Endodermal cell (in vitro differentiated cells): ENCODE data around the gene CEACAM5. TPM values are rescaled to one million over a fixed set of nuclear protein-coding genes. Genes with fewer than 3 reads are reported as not detected.
A peak's percentile ranks its signal among the peaks of the same experiment; 100 is the strongest.

Source experiments
- DNase-seq: peaks from one replicate; pipeline ENCODE4 v3.0.0-alpha.2; 2017
- H3K27ac ChIP-seq: 2 replicates; pipeline ENCODE4 v1.5.1; 2013; ENCODE audit warnings: mild to moderate bottlenecking, low read depth, low read length, moderate library complexity
- H3K27me3 ChIP-seq: 2 replicates; pipeline ENCODE4 v1.6.1; 2013; ENCODE audit warnings: mild to moderate bottlenecking, low read length, moderate library complexity; ENCODE audit not compliant: insufficient read depth, control insufficient read depth, poor library complexity, severe bottlenecking
- H3K36me3 ChIP-seq: 2 replicates; pipeline ENCODE4 v1.7.0; 2013; ENCODE audit warnings: mild to moderate bottlenecking, low read length, moderate library complexity; ENCODE audit not compliant: control insufficient read depth, insufficient read depth
- H3K4me1 ChIP-seq: one replicate; pipeline ENCODE4 v1.7.0; 2013; ENCODE audit warnings: low read length; ENCODE audit not compliant: control insufficient read depth, insufficient read depth
- H3K4me3 ChIP-seq: 2 replicates; pipeline ENCODE4 v1.5.1; 2013; ENCODE audit warnings: mild to moderate bottlenecking, low read length, moderate library complexity
- H3K9ac ChIP-seq: 2 replicates; pipeline ENCODE4 v1.6.1; 2013; ENCODE audit warnings: mild to moderate bottlenecking, low read length, moderate library complexity; ENCODE audit not compliant: poor library complexity, severe bottlenecking; ENCODE audit errors: extremely low read depth
- H3K9me3 ChIP-seq: 2 replicates; pipeline ENCODE4 v1.6.1; 2013; ENCODE audit warnings: mild to moderate bottlenecking, low read length, moderate library complexity; ENCODE audit not compliant: control insufficient read depth
- H3K27ac Mint-ChIP-seq: 2 replicates; pipeline ENCODE4 v1.8.0; 2020; ENCODE audit warnings: mixed read lengths
- H3K27me3 Mint-ChIP-seq: 2 replicates; pipeline ENCODE4 v1.8.0; 2021; ENCODE audit warnings: mild to moderate bottlenecking, mixed read lengths; ENCODE audit not compliant: insufficient read depth
- H3K36me3 Mint-ChIP-seq: 2 replicates; pipeline ENCODE4 v1.8.0; 2020; ENCODE audit warnings: low read depth, mixed read lengths
- H3K4me1 Mint-ChIP-seq: 2 replicates; pipeline ENCODE4 v1.8.0; 2020; ENCODE audit warnings: mixed read lengths
- H3K4me3 Mint-ChIP-seq: 2 replicates; pipeline ENCODE4 v1.8.0; 2020; ENCODE audit warnings: mild to moderate bottlenecking, moderate library complexity, mixed read lengths
- H3K9me3 Mint-ChIP-seq: 2 replicates; pipeline ENCODE4 v1.8.0; 2020; ENCODE audit warnings: mild to moderate bottlenecking, mixed read lengths
- CTCF ChIP-seq: fragments of 200-600 bp; sonication (generic); conservative IDR thresholded peaks from 2 replicates; pipeline ENCODE4 v1.5.0; 2021; ENCODE audit warnings: antibody characterized with exemption, mild to moderate bottlenecking
- WGBS, 2 experiments: methylation state at CpG; one replicate each; pipeline versions ENCODE4 v1.1.5 to v1.1.7; 2013; ENCODE audit warnings: missing lambda C conversion rate in 2 of 2, mixed read lengths in 1 of 2; ENCODE audit not compliant: insufficient coverage in 1 of 2, insufficient read length in 1 of 2; 5-methylcytosine and 5-hydroxymethylcytosine counted together
- total RNA-seq, 2 donors: library from RNA; stranded (reverse); fragmentation: NEBNext Ultra II Directional in 1 of 2; extraction: Animal tissue kit (Norgen Biotek cat#: 25700) in 1 of 2; gene quantifications; 2 replicates in 1 of 2; 3 replicates in 1 of 2; pipeline ENCODE4 v1.2.1, GENCODE V29; 2021

Gene CEACAM5
- total RNA-seq, 2 donors from 2014 or later: not detected

GRCh38 chr19:41753159-41753558 lies 44.7 kb downstream of the CEACAM5 start:
- H3K27ac Mint-ChIP-seq: no peak overlapping the region
- H3K4me3 ChIP-seq: no peak overlapping the region
- H3K9me3 ChIP-seq: no peaks in the 10 kb centered on the region
- H3K27me3 ChIP-seq: peaks cover 22% of the 10 kb centered on the region
- H3K4me1 ChIP-seq: no peaks in the 10 kb centered on the region
- peaks cover 11% of the 10 kb centered on the region for H3K9me3 Mint-ChIP-seq
- DNase-seq: peak; percentile 91
- no peak overlapping the region for H3K9ac ChIP-seq
- no peaks in the 10 kb centered on the region for H3K36me3 ChIP-seq
- no peak overlapping the region for H3K27ac ChIP-seq
- 0 to 19% methylated on average over 5 to 12 of the region's 12 CpGs for WGBS, 2 experiments
- no peak overlapping the region for H3K4me3 Mint-ChIP-seq
- H3K4me1 Mint-ChIP-seq: no peaks in the 10 kb centered on the region
- H3K36me3 Mint-ChIP-seq: no peaks in the 10 kb centered on the region
- TF ChIP-seq CTCF: peak; percentile 89
- peaks cover 13% of the 10 kb centered on the region for H3K27me3 Mint-ChIP-seq

GRCh38 chr19:41753936-41754529 lies 45.6 kb downstream of the CEACAM5 start:
- H3K27ac Mint-ChIP-seq: no peak overlapping the region
- no peaks in the 10 kb centered on the region for H3K4me1 ChIP-seq
- no peaks in the 10 kb centered on the region for H3K9me3 ChIP-seq
- H3K36me3 Mint-ChIP-seq: no peaks in the 10 kb centered on the region
- H3K27me3 Mint-ChIP-seq: peaks cover 4% of the 10 kb centered on the region
- 0 to 24% methylated on average over 2 of the region's 4 CpGs for WGBS, 2 experiments
- H3K27me3 ChIP-seq: peaks cover 15% of the 10 kb centered on the region
- DNase-seq: peak; percentile 85
- no peaks in the 10 kb centered on the region for H3K36me3 ChIP-seq
- peaks cover 11% of the 10 kb centered on the region for H3K9me3 Mint-ChIP-seq
- no peak overlapping the region for H3K4me3 ChIP-seq
- H3K4me1 Mint-ChIP-seq: no peaks in the 10 kb centered on the region
- H3K27ac ChIP-seq: no peak overlapping the region
- TF ChIP-seq CTCF: peak; percentile 82
- no peak overlapping the region for H3K4me3 Mint-ChIP-seq
- no peak overlapping the region for H3K9ac ChIP-seq

GRCh38 chr19:41755328-41755913 lies 47.0 kb downstream of the CEACAM5 start, which contains the start of gene CEACAM6:
Gene CEACAM6 (plus strand): TSS chr19:41755530. CDS start chr19:41755639, 109 bp downstream.
- Mint-ChIP-seq H3K4me3 (no peak within 1 kb of the TSS), H3K27ac (no peak within 1 kb of the TSS), H3K4me1 (no peaks in the 10 kb centered on the region), H3K36me3 (no peaks in the 10 kb centered on the region), H3K27me3 (peaks cover 7% of the 10 kb centered on the region), H3K9me3 (peaks cover 16% of the 10 kb centered on the region)
- Histone ChIP-seq H3K27ac (no peak within 1 kb of the TSS), H3K9ac (no peak within 1 kb of the TSS), H3K27me3 (peaks cover 27% of the 10 kb centered on the region), H3K4me1 (no peaks in the 10 kb centered on the region), H3K36me3 (no peaks in the 10 kb centered on the region), H3K9me3 (no peaks in the 10 kb centered on the region), H3K4me3 (no peak within 1 kb of the TSS)
- TF ChIP-seq CTCF: no peak
- DNase-seq: peak; percentile 51
- 23 to 42% methylated on average over 2 to 3 of the region's 3 CpGs for WGBS, 2 experiments
